HepG2 (cell line): Measurements from ENCODE around the gene S100A16. TPM values are rescaled to one million over a fixed set of nuclear protein-coding genes. Genes with fewer than 3 reads are reported as not detected.

ENCODE experiments used
- ATAC-seq: fragments of 200-7000 bp; cut with Tn5 transposase; 3 replicates; pipeline ENCODE4 v1.9.1; 2020; ENCODE audit warnings: mild to moderate bottlenecking, moderate library complexity
- BruUV-seq: library from RNA; stranded (reverse); fragments of 400-500 nt; replicated peaks from 2 replicates; lab custom pipeline; 2021; lab: Mats Ljungman, UMichigan
- CTCF ChIA-PET: fragments of 300-600 bp; formaldehyde crosslinking; extraction: SDS; loops from one replicate; lab custom pipeline; 2021; ENCODE audit warnings: low total read pairs, inconsistent platforms, low intra/inter-chr PET ratio; lab: Yijun Ruan, JAX
- POLR2A ChIA-PET: fragments of 350-600 bp; sonication (Branson Sonifier 250); formaldehyde crosslinking; loops from one replicate; lab custom pipeline; 2020; ENCODE audit warnings: antibody characterized with exemption, inconsistent platforms; lab: Yijun Ruan, JAX
- DNase-seq: peaks from one replicate; pipeline ENCODE4 v3.0.0-alpha.2; 2015; ENCODE audit warnings: low spot score
- FAIRE-seq: peaks from 3 replicates; lab custom pipeline; 2011; peaks lifted over from hg19 to GRCh38; lab: Jason Lieb, UNC
- H2AFZ ChIP-seq: one replicate; pipeline ENCODE4 v1.6.1; 2011; ENCODE audit warnings: low read length, inconsistent platforms
- H3K27ac ChIP-seq: fragments of 300-600 bp; 3 replicates; pipeline ENCODE4 v1.8.0; 2011; ENCODE audit warnings: mixed run types, mild to moderate bottlenecking, mixed read lengths, low read length, inconsistent platforms; ENCODE audit not compliant: insufficient read depth; ENCODE audit errors: extremely low read length
- H3K27me3 ChIP-seq, 2 experiments: fragments of 200-600 bp in 1 of 2; 2 replicates in 1 of 2; 3 replicates in 1 of 2; pipeline versions ENCODE4 v1.6.0 to v1.8.0; 2011; ENCODE audit warnings: low read length in 2 of 2, mild to moderate bottlenecking in 2 of 2, moderate library complexity in 2 of 2, inconsistent platforms in 1 of 2; ENCODE audit not compliant: insufficient read depth in 2 of 2, control insufficient read depth in 1 of 2
- H3K36me3 ChIP-seq, 2 experiments: fragments of 200-600 bp in 1 of 2; replicated peaks in 1 of 2; 2 replicates in 1 of 2; 3 replicates in 1 of 2; pipeline versions ENCODE4 v1.5.1 to v1.8.0; 2011; ENCODE audit warnings: low read length in 2 of 2, inconsistent platforms in 1 of 2; ENCODE audit not compliant: insufficient read depth in 2 of 2, control insufficient read depth in 1 of 2
- H3K4me1 ChIP-seq: 2 replicates; pipeline ENCODE4 v1.5.1; 2012; ENCODE audit warnings: low read length, inconsistent platforms; ENCODE audit not compliant: insufficient read depth
- H3K4me2 ChIP-seq: 2 replicates; pipeline ENCODE4 v1.6.0; 2011; ENCODE audit warnings: low read depth, low read length, inconsistent platforms
- H3K4me3 ChIP-seq, 3 experiments: fragments of 200-600 bp in 1 of 3; sonication (generic), shearing (Covaris generic) in 1 of 3; replicated peaks in 1 of 3; 2 replicates each; pipeline ENCODE4 v1.5.1; 2011 to 2016; ENCODE audit warnings: low read length in 3 of 3, inconsistent platforms in 2 of 3, low read depth in 2 of 3, mild to moderate bottlenecking in 2 of 3, control low read depth in 1 of 3, mixed read lengths in 1 of 3; ENCODE audit not compliant: insufficient read depth in 1 of 3
- H3K79me2 ChIP-seq: one replicate; pipeline ENCODE4 v1.6.1; 2011; ENCODE audit warnings: low read length, inconsistent platforms; ENCODE audit not compliant: insufficient read depth
- H3K9ac ChIP-seq: 2 replicates; pipeline ENCODE4 v1.6.0; 2011; ENCODE audit warnings: mild to moderate bottlenecking, low read depth, low read length, inconsistent platforms; ENCODE audit not compliant: insufficient read depth
- H3K9me3 ChIP-seq: 2 replicates; pipeline ENCODE4 v1.5.1; 2012; ENCODE audit warnings: mild to moderate bottlenecking, low read length
- H4K20me1 ChIP-seq: 2 replicates; pipeline ENCODE4 v1.6.0; 2011; ENCODE audit warnings: inconsistent platforms, mild to moderate bottlenecking, low read length, moderate library complexity; ENCODE audit not compliant: insufficient read depth
- ADNP ChIP-seq: sonication (generic); formaldehyde crosslinking; IDR thresholded peaks from 2 replicates; pipeline ENCODE4 v1.4.0; 2020; ENCODE audit warnings: missing genetic modification reagents
- DPF2 ChIP-seq: sonication (generic); formaldehyde crosslinking; IDR thresholded peaks from 2 replicates; pipeline ENCODE4 v1.4.0; 2020; ENCODE audit warnings: mild to moderate bottlenecking, low read depth, missing genetic modification reagents, borderline replicate concordance
- ELF4 ChIP-seq: sonication (generic); formaldehyde crosslinking; IDR thresholded peaks from 2 replicates; pipeline ENCODE4 v1.5.0; 2020; ENCODE audit warnings: missing genetic modification reagents, mild to moderate bottlenecking, moderate library complexity, borderline replicate concordance
- HMG20A ChIP-seq: IDR thresholded peaks from 2 replicates; pipeline ENCODE4 v1.6.1; 2016; ENCODE audit warnings: borderline replicate concordance
- HOXA3 ChIP-seq: sonication (generic); formaldehyde crosslinking; IDR thresholded peaks from 2 replicates; pipeline ENCODE4 v1.5.0; 2020; ENCODE audit warnings: missing genetic modification reagents
- KDM5A ChIP-seq: fragments of 200-600 bp; sonication (generic); IDR thresholded peaks from 2 replicates; pipeline ENCODE4 v1.7.0; 2018; ENCODE audit warnings: antibody characterized with exemption, mild to moderate bottlenecking, low read length, borderline replicate concordance
- SETDB1 ChIP-seq: sonication (generic); formaldehyde crosslinking; IDR thresholded peaks from 2 replicates; pipeline ENCODE4 v1.5.1; 2020; ENCODE audit warnings: missing genetic modification reagents, mild to moderate bottlenecking, borderline replicate concordance
- ZNF282 ChIP-seq: fragments of 450-650 bp; IDR thresholded peaks from 2 replicates; pipeline ENCODE4 v1.6.1; 2018; ENCODE audit not compliant: partially characterized antibody
- ZNF317 ChIP-seq: sonication (generic); formaldehyde crosslinking; IDR thresholded peaks from 2 replicates; pipeline ENCODE4 v1.5.0; 2020; ENCODE audit warnings: mild to moderate bottlenecking, missing genetic modification reagents
- ZNF326 ChIP-seq: sonication (generic); formaldehyde crosslinking; IDR thresholded peaks from 2 replicates; pipeline ENCODE4 v1.4.0; 2020; ENCODE audit warnings: missing genetic modification reagents, borderline replicate concordance
- WGBS: methylation state at CpG from one replicate; pipeline ENCODE4 v1.1.6; 2017; ENCODE audit warnings: low lambda C conversion rate; 5-methylcytosine and 5-hydroxymethylcytosine counted together
- in situ Hi-C: cut with HindIII; loops from 2 replicates; pipeline ENCODE4 v1.10.0; 2017; ENCODE audit warnings: low pct_unique_long_range_greater_than_20kb; ENCODE audit not compliant: extremely low pct_ligation_motif_present
- intact Hi-C: fragments of 100-400 bp; cut with micrococcal nuclease; formaldehyde crosslinking; loops from one replicate; pipeline ENCODE4 v1.10.0; 2022; ENCODE audit not compliant: unreplicated experiment
- polyA plus RNA-seq, 8 experiments: library from polyadenylated mRNA; depleted of rRNA in 3 of 8; stranded (reverse) in 7 of 8; unstranded in 1 of 8; fragments of >200 nt; fragmentation: Illumina TruSeq in 4 of 8; extraction: Trizol in 4 of 8; gene quantifications; 2 replicates each; pipeline versions ENCODE4 v1.2.1 to v1.2.3, GENCODE V29; 2011 to 2016; ENCODE audit warnings: low read depth in 4 of 8, missing spikeins in 1 of 8, mixed read lengths in 1 of 8; ENCODE audit not compliant: insufficient read depth in 1 of 8
- total RNA-seq, 5 experiments: library from RNA; depleted of rRNA; stranded (reverse); fragments of >200 nt; fragmentation: Illumina TruSeq; extraction: Trizol; gene quantifications; 2 replicates each; pipeline ENCODE4 v1.2.3, GENCODE V29; 2016; ENCODE audit warnings: low read depth in 1 of 5

The S100A16 gene
- total and polyA plus RNA-seq, 2 of the 13 experiments (the other 11 are each of a cell fraction or from before 2014, with no cell fraction given) = 46.0 to 195 TPM

DNA sequence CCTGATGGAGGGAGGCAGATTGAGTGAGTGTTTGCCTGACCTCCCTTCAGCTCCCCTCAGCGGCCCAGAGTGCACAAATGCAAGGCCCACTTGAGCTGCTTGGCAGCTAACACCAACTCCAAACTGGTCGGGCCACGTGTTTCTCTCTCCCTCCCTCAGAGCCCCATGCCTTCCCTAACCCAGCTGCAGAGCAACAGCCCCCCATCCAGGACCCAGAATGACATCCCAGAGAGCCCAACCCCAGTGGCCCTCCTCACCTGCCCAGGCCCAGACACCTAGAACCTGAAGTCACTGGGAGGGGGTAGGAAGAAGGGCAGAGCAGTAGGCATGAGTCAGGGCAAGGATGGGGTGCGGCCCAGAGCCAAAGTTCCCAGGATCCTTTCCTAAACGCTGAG, 4.0 kb upstream of the S100A16 start:
- FAIRE-seq = no peak
- WGBS = 100% methylated on average over 2 of the region's 5 CpGs
- Histone ChIP-seq H3K36me3 (peaks cover 0 to 1% of the 10 kb centered on the region in 2 experiments; a peak in 1 of 5 replicates), H3K9ac (no peak overlapping the region), H3K4me3 (no peak overlapping the region), H3K27ac (no peak overlapping the region), H3K79me2 (peaks cover 4% of the 10 kb centered on the region), H3K27me3 (no peaks in the 10 kb centered on the region), H2AFZ (no peak overlapping the region), H3K9me3 (no peaks in the 10 kb centered on the region), H3K4me2 (peak overlapping the region; percentile 41; the same call in 1 of the 2 replicates), H4K20me1 (no peaks in the 10 kb centered on the region), H3K4me1 (peaks cover 50% of the 10 kb centered on the region)
- ChIA-PET CTCF (no interaction called here), POLR2A (interaction anchor here (1.3 to 12.2 kb wide), 3 partner anchors 8 to 17 kb away, joined by 10 to 390 read pairs (median 14); partner anchors contain the start of genes CHTOP, S100A1 and S100A13)
- in situ Hi-C loops = no loop called here
- intact Hi-C loops = no loop called here
- BruUV-seq = no TSS peak
- no peak for ATAC-seq
- no peak for DNase-seq
- TF ChIP-seq HOXA3 (CRISPR knock-in tag) (no peak), SETDB1 (no peak), ZNF282 (no peak), ADNP (CRISPR knock-in tag) (no peak), DPF2 (CRISPR knock-in tag) (no peak), ELF4 (no peak), KDM5A (no peak), ZNF326 (CRISPR knock-in tag) (no peak), ZNF317 (CRISPR knock-in tag) (no peak), HMG20A (no peak)
